ENCODE measurements around the gene BPIFB2.

The BPIFB2 gene, protein sequence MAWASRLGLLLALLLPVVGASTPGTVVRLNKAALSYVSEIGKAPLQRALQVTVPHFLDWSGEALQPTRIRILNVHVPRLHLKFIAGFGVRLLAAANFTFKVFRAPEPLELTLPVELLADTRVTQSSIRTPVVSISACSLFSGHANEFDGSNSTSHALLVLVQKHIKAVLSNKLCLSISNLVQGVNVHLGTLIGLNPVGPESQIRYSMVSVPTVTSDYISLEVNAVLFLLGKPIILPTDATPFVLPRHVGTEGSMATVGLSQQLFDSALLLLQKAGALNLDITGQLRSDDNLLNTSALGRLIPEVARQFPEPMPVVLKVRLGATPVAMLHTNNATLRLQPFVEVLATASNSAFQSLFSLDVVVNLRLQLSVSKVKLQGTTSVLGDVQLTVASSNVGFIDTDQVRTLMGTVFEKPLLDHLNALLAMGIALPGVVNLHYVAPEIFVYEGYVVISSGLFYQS

DNA sequence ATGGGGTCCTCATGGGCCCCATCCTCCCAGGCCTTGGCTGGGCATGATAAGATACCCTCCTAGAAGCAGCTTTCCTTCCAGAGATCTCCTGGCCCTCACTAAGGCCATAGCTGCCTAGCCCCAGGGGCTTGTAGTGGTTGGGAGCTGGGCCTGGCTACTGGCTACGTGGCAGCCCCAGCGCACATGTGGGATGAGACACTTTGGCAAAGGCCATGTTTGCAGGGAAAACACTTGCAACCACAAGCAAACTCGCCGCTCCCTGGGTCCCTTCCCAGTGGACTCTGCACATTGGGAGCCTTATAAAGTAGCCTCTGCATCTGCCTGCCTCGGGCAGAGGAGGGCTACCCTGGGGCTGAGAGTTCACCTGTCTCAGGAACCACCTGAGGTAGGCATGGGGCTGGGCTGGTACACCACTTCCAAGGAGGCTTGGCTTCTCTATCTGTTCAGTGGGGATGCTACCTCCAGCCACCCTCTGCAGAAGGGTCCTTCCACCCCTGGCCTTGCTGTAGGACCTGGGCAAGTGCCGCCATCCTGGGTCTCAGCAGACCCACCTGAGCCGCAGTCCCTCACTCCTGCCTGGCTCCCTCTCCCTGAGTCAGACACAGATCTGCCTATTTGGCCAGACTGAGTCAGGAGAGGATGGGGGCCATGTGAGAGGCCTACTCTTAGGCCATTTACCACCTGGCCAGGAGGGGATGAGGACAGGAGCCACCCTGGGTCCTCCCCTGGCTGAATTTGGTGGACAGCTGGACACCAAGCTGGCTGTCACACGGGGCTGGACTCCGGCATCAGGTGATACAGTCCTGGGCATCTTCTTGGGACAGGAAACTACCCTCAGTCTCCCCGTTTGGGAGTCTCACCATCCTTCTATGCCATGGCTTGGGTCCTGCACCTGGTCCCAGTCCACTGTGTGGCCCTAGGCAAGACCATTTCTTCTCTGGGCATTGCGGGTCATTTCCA is at the start of gene BPIFB2:
TSS of gene BPIFB2 (plus strand) at position 329 of the 960 bp plus-strand sequence. CDS start 871 bp downstream, outside the sequence.
- DNase-seq (ENCODE audit: low spot score) = no peak

DNA sequence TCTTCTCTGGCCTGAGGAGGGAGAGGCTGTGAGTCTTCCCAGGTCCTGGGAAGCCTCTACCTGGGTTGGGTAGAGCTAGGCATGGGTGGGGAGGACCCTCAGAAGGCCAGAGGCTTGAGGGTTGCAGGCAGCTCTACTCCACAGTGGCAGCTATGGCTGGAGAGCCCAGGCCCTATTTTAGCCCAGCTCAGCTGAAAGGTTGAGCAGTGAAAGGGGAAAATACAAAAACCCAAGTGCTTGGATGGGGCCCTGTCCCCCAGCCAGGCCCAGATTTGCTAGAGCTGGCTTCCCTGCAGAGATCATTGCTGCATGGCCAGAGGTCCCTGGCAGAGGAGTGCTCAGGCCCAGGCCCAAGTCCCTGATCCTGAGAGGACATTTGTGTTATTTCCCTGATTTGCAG is 48.9 kb upstream of the BPIFB2 start:
- TF ChIP-seq, protein P1, sequence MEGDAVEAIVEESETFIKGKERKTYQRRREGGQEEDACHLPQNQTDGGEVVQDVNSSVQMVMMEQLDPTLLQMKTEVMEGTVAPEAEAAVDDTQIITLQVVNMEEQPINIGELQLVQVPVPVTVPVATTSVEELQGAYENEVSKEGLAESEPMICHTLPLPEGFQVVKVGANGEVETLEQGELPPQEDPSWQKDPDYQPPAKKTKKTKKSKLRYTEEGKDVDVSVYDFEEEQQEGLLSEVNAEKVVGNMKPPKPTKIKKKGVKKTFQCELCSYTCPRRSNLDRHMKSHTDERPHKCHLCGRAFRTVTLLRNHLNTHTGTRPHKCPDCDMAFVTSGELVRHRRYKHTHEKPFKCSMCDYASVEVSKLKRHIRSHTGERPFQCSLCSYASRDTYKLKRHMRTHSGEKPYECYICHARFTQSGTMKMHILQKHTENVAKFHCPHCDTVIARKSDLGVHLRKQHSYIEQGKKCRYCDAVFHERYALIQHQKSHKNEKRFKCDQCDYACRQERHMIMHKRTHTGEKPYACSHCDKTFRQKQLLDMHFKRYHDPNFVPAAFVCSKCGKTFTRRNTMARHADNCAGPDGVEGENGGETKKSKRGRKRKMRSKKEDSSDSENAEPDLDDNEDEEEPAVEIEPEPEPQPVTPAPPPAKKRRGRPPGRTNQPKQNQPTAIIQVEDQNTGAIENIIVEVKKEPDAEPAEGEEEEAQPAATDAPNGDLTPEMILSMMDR (IDR thresholded peaks at IDR 0.05; ENCODE audit: borderline replicate concordance, control extremely low read depth, extremely low read depth, insufficient read depth, missing control alignments) = no peak
- in situ Hi-C loops (cut with MboI; ENCODE audit: low sequenced_read_pairs, unreplicated experiment) = no loop called here
- DNase-seq (ENCODE audit: low spot score) = no peak

More for the DNA sequence above, at the start of gene BPIFB2:
- in situ Hi-C loops (cut with MboI; ENCODE audit: low sequenced_read_pairs, unreplicated experiment) = no loop called here
- TF ChIP-seq, protein P1 (IDR thresholded peaks at IDR 0.05; ENCODE audit: borderline replicate concordance, control extremely low read depth, extremely low read depth, insufficient read depth, missing control alignments) = no peak

DNA sequence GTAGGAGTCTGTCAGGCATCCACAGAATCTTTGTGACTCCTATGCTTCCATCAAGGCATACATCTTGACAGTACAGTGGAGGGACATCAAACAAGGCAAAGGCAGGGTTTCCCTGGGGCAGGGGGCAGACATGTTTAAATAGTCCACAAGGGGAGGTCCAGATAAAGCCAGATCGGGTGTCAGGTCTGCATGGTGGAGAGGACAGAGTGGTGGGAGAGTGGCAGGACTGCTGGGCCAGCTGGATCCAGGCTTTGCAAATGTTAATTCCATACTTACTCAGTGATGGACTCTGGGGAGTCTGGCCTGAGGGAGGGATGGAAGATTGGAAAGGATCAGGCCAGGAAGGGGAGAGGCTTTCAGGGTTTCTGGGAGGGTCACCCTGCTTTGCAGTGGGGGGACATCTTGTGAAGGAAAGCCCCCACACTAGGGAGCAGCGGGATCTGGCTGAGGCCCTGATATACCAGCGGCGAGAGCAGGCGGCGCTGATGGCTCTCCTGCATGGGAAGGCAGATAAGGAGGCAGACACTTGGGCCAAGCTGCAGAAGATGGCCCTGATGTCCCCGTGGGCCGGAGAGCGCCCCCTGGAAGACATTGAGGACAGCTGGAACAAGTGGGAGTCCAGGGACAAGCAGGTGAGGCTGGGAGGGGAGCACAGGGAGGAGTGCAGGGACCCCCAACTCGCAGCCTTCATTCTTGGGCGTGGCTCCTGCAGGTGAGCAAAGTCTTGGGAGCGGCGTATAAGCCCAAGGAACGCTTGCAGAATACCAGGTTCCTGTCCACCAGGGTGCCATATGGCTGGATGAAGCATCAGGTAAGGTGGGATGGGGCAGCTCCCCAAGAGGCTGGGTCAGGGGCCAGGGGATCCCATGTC is 47.9 kb upstream of the BPIFB2 start:
- TF ChIP-seq, protein P1 (IDR thresholded peaks at IDR 0.05; ENCODE audit: borderline replicate concordance, control extremely low read depth, extremely low read depth, insufficient read depth, missing control alignments) = no peak
- peak; percentile 10 for DNase-seq (ENCODE audit: low spot score)
- in situ Hi-C loops (cut with MboI; ENCODE audit: low sequenced_read_pairs, unreplicated experiment) = no loop called here

DNA sequence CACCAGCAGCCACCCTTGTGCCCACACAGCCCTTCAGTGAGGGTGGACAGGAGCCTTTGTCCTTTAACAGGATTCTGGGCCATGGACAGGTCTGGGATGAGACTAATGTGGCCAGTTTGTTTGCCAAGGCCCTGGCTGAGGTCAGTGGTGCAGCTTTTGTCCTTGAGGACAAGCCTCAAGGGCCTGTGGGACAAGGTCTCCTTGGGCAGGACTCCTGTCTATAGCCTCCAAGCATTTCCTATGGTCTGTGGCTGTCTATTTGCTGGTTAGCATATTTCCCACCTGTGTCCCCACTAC is 47.3 kb upstream of the BPIFB2 start:
- in situ Hi-C loops (cut with MboI; ENCODE audit: low sequenced_read_pairs, unreplicated experiment) = no loop called here
- TF ChIP-seq, protein P1 (IDR thresholded peaks at IDR 0.05; ENCODE audit: borderline replicate concordance, control extremely low read depth, extremely low read depth, insufficient read depth, missing control alignments) = no peak
- DNase-seq (ENCODE audit: low spot score) = no peak

DNA sequence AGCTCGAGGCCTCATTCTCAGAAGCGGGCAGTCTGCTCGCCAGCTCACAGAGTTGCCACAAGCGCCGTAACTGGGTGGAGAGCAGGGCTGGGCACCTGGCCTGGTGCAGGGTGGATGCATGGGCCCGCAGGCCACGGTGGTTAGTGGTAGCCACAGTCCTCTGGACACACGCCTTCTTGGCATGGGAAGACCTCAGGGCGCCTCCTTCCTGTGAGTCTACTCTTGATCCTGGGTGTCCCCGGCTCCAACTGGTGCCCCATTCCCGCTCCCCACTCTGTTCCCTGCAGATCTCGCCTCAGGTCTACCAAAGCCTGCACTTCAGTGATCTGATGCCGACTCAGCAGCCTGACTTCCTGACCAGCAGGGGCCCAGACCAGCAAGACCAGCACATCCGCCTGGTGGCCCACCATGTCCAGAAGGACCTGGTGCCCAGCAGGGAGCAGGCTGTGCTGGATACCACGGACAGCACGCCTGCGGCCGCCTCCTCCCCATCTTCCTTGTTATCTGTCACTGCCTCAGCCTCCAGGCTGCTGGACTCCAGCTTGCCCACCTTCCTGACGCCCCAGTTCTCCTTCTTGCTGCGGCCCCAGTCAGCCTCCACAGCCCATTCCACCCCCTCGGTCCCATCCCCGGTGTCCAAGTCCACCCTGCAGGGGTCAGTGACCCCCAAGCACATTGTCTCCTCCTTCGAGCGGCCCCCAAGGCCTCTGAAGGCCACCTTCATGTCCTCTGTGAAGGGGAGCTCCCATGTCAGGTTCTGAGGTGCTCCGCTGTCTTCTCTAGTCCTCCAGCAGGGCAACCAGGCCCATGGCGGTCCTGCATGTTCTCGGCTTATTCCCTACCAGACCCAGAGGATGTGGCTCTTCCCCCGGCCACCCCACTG is 46.4 kb upstream of the BPIFB2 start:
- peak; percentile 9 for DNase-seq (ENCODE audit: low spot score)
- in situ Hi-C loops (cut with MboI; ENCODE audit: low sequenced_read_pairs, unreplicated experiment) = no loop called here
- TF ChIP-seq, protein P1 (IDR thresholded peaks at IDR 0.05; ENCODE audit: borderline replicate concordance, control extremely low read depth, extremely low read depth, insufficient read depth, missing control alignments) = no peak

Measured in GM13976 (cell line).